HEK293 (cell line): ENCODE measurements around the gene GMPPB.
"Not testable (repeated sequence)": the region's sequence is repeated elsewhere in the genome, so short reads cannot be mapped to it uniquely, and the experiment has no call there.

Source experiments
- SALL2 ChIP-seq: fragments of 450-650 bp; formaldehyde crosslinking; IDR thresholded peaks from 2 replicates; pipeline ENCODE4 v1.5.0; 2017; ENCODE audit warnings: missing biosample characterization, mild to moderate bottlenecking, missing genetic modification characterization, borderline replicate concordance
- YY1 ChIP-seq: fragments of 450-650 bp; formaldehyde crosslinking; IDR thresholded peaks from 2 replicates; pipeline ENCODE4 v1.5.1; 2018; ENCODE audit warnings: missing biosample characterization, missing genetic modification characterization
- ZFP69B ChIP-seq: fragments of 450-650 bp; formaldehyde crosslinking; IDR thresholded peaks from 2 replicates; pipeline ENCODE4 v1.5.1; 2016; ENCODE audit warnings: missing biosample characterization, missing genetic modification characterization
- ZNF335 ChIP-seq: fragments of 450-650 bp; formaldehyde crosslinking; conservative IDR thresholded peaks from 2 replicates; pipeline ENCODE4 v1.5.1; 2016; ENCODE audit warnings: missing biosample characterization, missing genetic modification characterization
- ZNF350 ChIP-seq: fragments of 450-650 bp; formaldehyde crosslinking; IDR thresholded peaks from 2 replicates; pipeline ENCODE4 v1.5.0; 2017; ENCODE audit warnings: missing biosample characterization, mild to moderate bottlenecking, missing genetic modification characterization
- ZNF473 ChIP-seq: fragments of 450-650 bp; formaldehyde crosslinking; IDR thresholded peaks from 2 replicates; pipeline ENCODE4 v1.5.1; 2017; ENCODE audit warnings: missing biosample characterization, missing genetic modification characterization
- ZNF670 ChIP-seq: fragments of 450-650 bp; formaldehyde crosslinking; IDR thresholded peaks from 2 replicates; pipeline ENCODE4 v1.5.1; 2016; ENCODE audit warnings: missing biosample characterization, missing genetic modification characterization, low read depth
- TF ChIP-seq, protein P1 (sequence below): fragments of 450-650 bp; formaldehyde crosslinking; IDR thresholded peaks from 2 replicates; pipeline ENCODE4 v1.5.1; 2016; ENCODE audit warnings: missing biosample characterization, missing genetic modification characterization
- TF ChIP-seq, protein P2 (sequence below): fragments of 450-650 bp; formaldehyde crosslinking; IDR thresholded peaks from 2 replicates; pipeline ENCODE4 v1.5.1; 2016; ENCODE audit warnings: missing biosample characterization, missing genetic modification characterization, borderline replicate concordance

DNA sequence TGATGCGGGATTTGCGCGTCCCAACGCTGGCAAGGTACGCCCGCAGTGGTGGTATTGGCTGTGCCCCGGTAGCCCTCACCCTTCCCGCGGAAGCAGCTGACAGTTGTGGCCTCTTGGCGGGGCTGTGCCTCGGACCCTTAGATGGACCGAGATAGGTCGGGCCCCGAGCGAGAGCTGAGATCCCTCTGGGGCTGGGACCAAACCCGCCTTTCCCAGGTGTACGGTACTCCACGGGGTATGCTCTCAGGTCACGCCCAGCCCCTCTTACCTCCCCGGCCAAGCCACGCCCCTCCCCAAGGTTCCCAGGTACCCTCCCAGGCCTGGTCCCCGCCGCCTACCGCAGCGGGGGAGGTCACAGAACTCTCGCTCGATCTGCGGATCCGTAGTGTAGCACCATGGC lies 37.4 kb downstream of the GMPPB start:
- TF ChIP-seq ZNF473 (tag by site-specific recombination); YY1; ZNF670; ZNF350; ZFP69B (tag by site-specific recombination); SALL2; ZNF335 (tag by site-specific recombination): not testable (repeated sequence)
- TF ChIP-seq, protein P1, sequence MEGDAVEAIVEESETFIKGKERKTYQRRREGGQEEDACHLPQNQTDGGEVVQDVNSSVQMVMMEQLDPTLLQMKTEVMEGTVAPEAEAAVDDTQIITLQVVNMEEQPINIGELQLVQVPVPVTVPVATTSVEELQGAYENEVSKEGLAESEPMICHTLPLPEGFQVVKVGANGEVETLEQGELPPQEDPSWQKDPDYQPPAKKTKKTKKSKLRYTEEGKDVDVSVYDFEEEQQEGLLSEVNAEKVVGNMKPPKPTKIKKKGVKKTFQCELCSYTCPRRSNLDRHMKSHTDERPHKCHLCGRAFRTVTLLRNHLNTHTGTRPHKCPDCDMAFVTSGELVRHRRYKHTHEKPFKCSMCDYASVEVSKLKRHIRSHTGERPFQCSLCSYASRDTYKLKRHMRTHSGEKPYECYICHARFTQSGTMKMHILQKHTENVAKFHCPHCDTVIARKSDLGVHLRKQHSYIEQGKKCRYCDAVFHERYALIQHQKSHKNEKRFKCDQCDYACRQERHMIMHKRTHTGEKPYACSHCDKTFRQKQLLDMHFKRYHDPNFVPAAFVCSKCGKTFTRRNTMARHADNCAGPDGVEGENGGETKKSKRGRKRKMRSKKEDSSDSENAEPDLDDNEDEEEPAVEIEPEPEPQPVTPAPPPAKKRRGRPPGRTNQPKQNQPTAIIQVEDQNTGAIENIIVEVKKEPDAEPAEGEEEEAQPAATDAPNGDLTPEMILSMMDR (tag by site-specific recombination), result not testable (repeated sequence)
- TF ChIP-seq, protein P2, sequence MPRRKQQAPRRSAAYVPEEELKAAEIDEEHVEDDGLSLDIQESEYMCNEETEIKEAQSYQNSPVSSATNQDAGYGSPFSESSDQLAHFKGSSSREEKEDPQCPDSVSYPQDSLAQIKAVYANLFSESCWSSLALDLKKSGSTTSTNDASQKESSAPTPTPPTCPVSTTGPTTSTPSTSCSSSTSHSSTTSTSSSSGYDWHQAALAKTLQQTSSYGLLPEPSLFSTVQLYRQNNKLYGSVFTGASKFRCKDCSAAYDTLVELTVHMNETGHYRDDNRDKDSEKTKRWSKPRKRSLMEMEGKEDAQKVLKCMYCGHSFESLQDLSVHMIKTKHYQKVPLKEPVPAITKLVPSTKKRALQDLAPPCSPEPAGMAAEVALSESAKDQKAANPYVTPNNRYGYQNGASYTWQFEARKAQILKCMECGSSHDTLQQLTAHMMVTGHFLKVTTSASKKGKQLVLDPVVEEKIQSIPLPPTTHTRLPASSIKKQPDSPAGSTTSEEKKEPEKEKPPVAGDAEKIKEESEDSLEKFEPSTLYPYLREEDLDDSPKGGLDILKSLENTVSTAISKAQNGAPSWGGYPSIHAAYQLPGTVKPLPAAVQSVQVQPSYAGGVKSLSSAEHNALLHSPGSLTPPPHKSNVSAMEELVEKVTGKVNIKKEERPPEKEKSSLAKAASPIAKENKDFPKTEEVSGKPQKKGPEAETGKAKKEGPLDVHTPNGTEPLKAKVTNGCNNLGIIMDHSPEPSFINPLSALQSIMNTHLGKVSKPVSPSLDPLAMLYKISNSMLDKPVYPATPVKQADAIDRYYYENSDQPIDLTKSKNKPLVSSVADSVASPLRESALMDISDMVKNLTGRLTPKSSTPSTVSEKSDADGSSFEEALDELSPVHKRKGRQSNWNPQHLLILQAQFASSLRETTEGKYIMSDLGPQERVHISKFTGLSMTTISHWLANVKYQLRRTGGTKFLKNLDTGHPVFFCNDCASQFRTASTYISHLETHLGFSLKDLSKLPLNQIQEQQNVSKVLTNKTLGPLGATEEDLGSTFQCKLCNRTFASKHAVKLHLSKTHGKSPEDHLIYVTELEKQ (tag by site-specific recombination), result not testable (repeated sequence)
